ENCODE results near the gene CACFD1.

DNA sequence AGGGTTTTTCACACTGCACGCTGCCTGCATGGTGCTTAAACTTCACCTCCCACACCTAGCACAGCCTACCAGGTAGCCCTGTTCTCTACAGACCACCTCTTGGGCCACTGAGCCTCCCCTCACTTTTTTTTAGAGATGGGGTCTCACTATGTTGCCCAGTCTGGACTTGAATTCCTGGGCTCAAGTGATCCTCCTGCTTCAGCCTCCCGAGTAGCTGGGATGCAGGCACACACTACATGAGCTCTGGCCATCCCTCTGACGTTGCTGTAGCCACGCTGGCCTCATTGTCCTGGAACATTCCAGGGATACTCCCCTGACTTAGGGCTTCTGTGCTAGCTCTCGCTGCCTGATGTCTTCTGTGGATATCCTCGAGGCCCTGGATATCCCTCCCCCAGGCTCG lies 7.2 kb upstream of the CACFD1 start:
- TF ChIP-seq, protein P1, sequence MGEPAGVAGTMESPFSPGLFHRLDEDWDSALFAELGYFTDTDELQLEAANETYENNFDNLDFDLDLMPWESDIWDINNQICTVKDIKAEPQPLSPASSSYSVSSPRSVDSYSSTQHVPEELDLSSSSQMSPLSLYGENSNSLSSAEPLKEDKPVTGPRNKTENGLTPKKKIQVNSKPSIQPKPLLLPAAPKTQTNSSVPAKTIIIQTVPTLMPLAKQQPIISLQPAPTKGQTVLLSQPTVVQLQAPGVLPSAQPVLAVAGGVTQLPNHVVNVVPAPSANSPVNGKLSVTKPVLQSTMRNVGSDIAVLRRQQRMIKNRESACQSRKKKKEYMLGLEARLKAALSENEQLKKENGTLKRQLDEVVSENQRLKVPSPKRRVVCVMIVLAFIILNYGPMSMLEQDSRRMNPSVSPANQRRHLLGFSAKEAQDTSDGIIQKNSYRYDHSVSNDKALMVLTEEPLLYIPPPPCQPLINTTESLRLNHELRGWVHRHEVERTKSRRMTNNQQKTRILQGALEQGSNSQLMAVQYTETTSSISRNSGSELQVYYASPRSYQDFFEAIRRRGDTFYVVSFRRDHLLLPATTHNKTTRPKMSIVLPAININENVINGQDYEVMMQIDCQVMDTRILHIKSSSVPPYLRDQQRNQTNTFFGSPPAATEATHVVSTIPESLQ (CRISPR knock-in tag; IDR thresholded peaks at IDR 0.05), result no peak
- TF ChIP-seq ZNF263 (CRISPR knock-in tag; IDR thresholded peaks at IDR 0.05; ENCODE audit: low read depth) (no peak), SP1 (CRISPR knock-in tag; conservative IDR thresholded peaks at IDR 0.05) (no peak), JUN (CRISPR knock-in tag; IDR thresholded peaks at IDR 0.05) (no peak)
- TF ChIP-seq, protein P2, sequence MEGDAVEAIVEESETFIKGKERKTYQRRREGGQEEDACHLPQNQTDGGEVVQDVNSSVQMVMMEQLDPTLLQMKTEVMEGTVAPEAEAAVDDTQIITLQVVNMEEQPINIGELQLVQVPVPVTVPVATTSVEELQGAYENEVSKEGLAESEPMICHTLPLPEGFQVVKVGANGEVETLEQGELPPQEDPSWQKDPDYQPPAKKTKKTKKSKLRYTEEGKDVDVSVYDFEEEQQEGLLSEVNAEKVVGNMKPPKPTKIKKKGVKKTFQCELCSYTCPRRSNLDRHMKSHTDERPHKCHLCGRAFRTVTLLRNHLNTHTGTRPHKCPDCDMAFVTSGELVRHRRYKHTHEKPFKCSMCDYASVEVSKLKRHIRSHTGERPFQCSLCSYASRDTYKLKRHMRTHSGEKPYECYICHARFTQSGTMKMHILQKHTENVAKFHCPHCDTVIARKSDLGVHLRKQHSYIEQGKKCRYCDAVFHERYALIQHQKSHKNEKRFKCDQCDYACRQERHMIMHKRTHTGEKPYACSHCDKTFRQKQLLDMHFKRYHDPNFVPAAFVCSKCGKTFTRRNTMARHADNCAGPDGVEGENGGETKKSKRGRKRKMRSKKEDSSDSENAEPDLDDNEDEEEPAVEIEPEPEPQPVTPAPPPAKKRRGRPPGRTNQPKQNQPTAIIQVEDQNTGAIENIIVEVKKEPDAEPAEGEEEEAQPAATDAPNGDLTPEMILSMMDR (IDR thresholded peaks at IDR 0.05), result no peak
- TF ChIP-seq, protein P3, sequence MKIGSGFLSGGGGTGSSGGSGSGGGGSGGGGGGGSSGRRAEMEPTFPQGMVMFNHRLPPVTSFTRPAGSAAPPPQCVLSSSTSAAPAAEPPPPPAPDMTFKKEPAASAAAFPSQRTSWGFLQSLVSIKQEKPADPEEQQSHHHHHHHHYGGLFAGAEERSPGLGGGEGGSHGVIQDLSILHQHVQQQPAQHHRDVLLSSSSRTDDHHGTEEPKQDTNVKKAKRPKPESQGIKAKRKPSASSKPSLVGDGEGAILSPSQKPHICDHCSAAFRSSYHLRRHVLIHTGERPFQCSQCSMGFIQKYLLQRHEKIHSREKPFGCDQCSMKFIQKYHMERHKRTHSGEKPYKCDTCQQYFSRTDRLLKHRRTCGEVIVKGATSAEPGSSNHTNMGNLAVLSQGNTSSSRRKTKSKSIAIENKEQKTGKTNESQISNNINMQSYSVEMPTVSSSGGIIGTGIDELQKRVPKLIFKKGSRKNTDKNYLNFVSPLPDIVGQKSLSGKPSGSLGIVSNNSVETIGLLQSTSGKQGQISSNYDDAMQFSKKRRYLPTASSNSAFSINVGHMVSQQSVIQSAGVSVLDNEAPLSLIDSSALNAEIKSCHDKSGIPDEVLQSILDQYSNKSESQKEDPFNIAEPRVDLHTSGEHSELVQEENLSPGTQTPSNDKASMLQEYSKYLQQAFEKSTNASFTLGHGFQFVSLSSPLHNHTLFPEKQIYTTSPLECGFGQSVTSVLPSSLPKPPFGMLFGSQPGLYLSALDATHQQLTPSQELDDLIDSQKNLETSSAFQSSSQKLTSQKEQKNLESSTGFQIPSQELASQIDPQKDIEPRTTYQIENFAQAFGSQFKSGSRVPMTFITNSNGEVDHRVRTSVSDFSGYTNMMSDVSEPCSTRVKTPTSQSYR (CRISPR knock-in tag; IDR thresholded peaks at IDR 0.05), result no peak

Data from WTC11 (cell line).